Measurements from ENCODE around the gene THSD7A.

THSD7A gene

GRCh38 chr7:11587048-11587447, 244.9 kb downstream of the THSD7A start:
- H3K36me3 ChIP-seq = no peaks in the 10 kb centered on the region
- no peaks in the 10 kb centered on the region for H3K27me3 ChIP-seq
- TF ChIP-seq CTCF (IDR thresholded peaks at IDR 0.05) = no peak
- no peak overlapping the region for H3K27ac ChIP-seq
- no peak overlapping the region for H3K4me3 ChIP-seq (ENCODE audit: low read depth in 1 of 2, low read length in 1 of 2)
- H3K4me1 ChIP-seq (ENCODE audit: control insufficient read depth in 1 of 2, insufficient read depth in 1 of 2, low read depth in 1 of 2, low read length in 1 of 2) = no peaks in the 10 kb centered on the region
- no peaks in the 10 kb centered on the region for H3K9me3 ChIP-seq

- Histone ChIP-seq H3K9me3 (no peaks in the 10 kb centered on the region), H3K4me1 (ENCODE audit: control insufficient read depth in 1 of 2, insufficient read depth in 1 of 2, low read depth in 1 of 2, low read length in 1 of 2) (no peaks in the 10 kb centered on the region), H3K27ac (no peak overlapping the region), H3K36me3 (no peaks in the 10 kb centered on the region), H3K4me3 (ENCODE audit: low read depth in 1 of 2, low read length in 1 of 2) (no peak overlapping the region), H3K27me3 (no peaks in the 10 kb centered on the region)
- TF ChIP-seq CTCF (IDR thresholded peaks at IDR 0.05) = no peak
Observed at GRCh38 chr7:11584406-11585031, 247.5 kb downstream of the THSD7A start.

- Histone ChIP-seq H3K36me3 (no peaks in the 10 kb centered on the region), H3K27ac (no peak overlapping the region), H3K27me3 (no peaks in the 10 kb centered on the region), H3K4me1 (ENCODE audit: control insufficient read depth in 1 of 2, insufficient read depth in 1 of 2, low read depth in 1 of 2, low read length in 1 of 2) (no peaks in the 10 kb centered on the region), H3K9me3 (no peaks in the 10 kb centered on the region), H3K4me3 (ENCODE audit: low read depth in 1 of 2, low read length in 1 of 2) (no peak overlapping the region)
- TF ChIP-seq CTCF (IDR thresholded peaks at IDR 0.05) = no peak
Observed at GRCh38 chr7:11579141-11579540, 252.9 kb downstream of the THSD7A start.

GRCh38 chr7:11576310-11576709, 255.7 kb downstream of the THSD7A start:
- H3K27ac ChIP-seq = no peak overlapping the region
- no peaks in the 10 kb centered on the region for H3K36me3 ChIP-seq
- H3K4me3 ChIP-seq (ENCODE audit: low read depth in 1 of 2, low read length in 1 of 2) = no peak overlapping the region
- no peaks in the 10 kb centered on the region for H3K9me3 ChIP-seq
- no peaks in the 10 kb centered on the region for H3K27me3 ChIP-seq
- H3K4me1 ChIP-seq (ENCODE audit: control insufficient read depth in 1 of 2, insufficient read depth in 1 of 2, low read depth in 1 of 2, low read length in 1 of 2) = no peaks in the 10 kb centered on the region
- no peak for TF ChIP-seq CTCF (IDR thresholded peaks at IDR 0.05)

- no peaks in the 10 kb centered on the region for H3K9me3 ChIP-seq
- no peaks in the 10 kb centered on the region for H3K36me3 ChIP-seq
- no peaks in the 10 kb centered on the region for H3K27me3 ChIP-seq
- H3K4me3 ChIP-seq (ENCODE audit: low read depth in 1 of 2, low read length in 1 of 2) = no peak overlapping the region
- no peak overlapping the region for H3K27ac ChIP-seq
- H3K4me1 ChIP-seq (ENCODE audit: control insufficient read depth in 1 of 2, insufficient read depth in 1 of 2, low read depth in 1 of 2, low read length in 1 of 2) = no peaks in the 10 kb centered on the region
- TF ChIP-seq CTCF (IDR thresholded peaks at IDR 0.05) = no peak
Observed at GRCh38 chr7:11573128-11573750, 258.8 kb downstream of the THSD7A start.

All from neutrophil (primary cell).